Measurements from ENCODE around the gene VGLL2. TPM values are rescaled to one million over a fixed set of nuclear protein-coding genes. Genes with fewer than 3 reads are reported as not detected.

The VGLL2 gene
- polyA plus RNA-seq, 1 experiment = not detected

- no peak for TF ChIP-seq CTCF (IDR thresholded peaks at IDR 0.05; ENCODE audit: low read depth, low read length)
- no peak overlapping the region for H3K4me3 ChIP-seq (ENCODE audit: low read depth, low read length)
- DNase-seq (ENCODE audit: low read depth, low spot score) = no peak
- ChIA-PET POLR2A (no interaction called here), CTCF (no interaction called here)
- no peaks in the 10 kb centered on the region for H3K9me3 ChIP-seq (ENCODE audit: control insufficient read depth, insufficient read depth, low read length)
- H3K27ac ChIP-seq (ENCODE audit: low read depth, low read length) = no peak overlapping the region
- H3K27me3 ChIP-seq (ENCODE audit: control insufficient read depth, insufficient read depth, low read length) = peaks cover 69% of the 10 kb centered on the region
Observed at GRCh38 chr6:117270843-117271507, 5.6 kb downstream of the VGLL2 start.

GRCh38 chr6:117272032-117272866 is 6.9 kb downstream of the VGLL2 start:
- TF ChIP-seq CTCF (IDR thresholded peaks at IDR 0.05; ENCODE audit: low read depth, low read length) = no peak
- DNase-seq (ENCODE audit: low read depth, low spot score) = no peak
- peaks cover 57% of the 10 kb centered on the region for H3K27me3 ChIP-seq (ENCODE audit: control insufficient read depth, insufficient read depth, low read length)
- H3K9me3 ChIP-seq (ENCODE audit: control insufficient read depth, insufficient read depth, low read length) = no peaks in the 10 kb centered on the region
- ChIA-PET CTCF (no interaction called here), POLR2A (no interaction called here)
- H3K27ac ChIP-seq (ENCODE audit: low read depth, low read length) = no peak overlapping the region
- H3K4me3 ChIP-seq (ENCODE audit: low read depth, low read length) = no peak overlapping the region

- peaks cover 51% of the 10 kb centered on the region for H3K27me3 ChIP-seq (ENCODE audit: control insufficient read depth, insufficient read depth, low read length)
- POLR2A ChIA-PET = no interaction called here
- no peak for DNase-seq (ENCODE audit: low read depth, low spot score)
- H3K27ac ChIP-seq (ENCODE audit: low read depth, low read length) = no peak overlapping the region
- no peak for TF ChIP-seq CTCF (IDR thresholded peaks at IDR 0.05; ENCODE audit: low read depth, low read length)
- H3K4me3 ChIP-seq (ENCODE audit: low read depth, low read length) = no peak overlapping the region
- CTCF ChIA-PET = interaction anchor here (0.6 kb wide), 1 partner anchor 177 kb away, joined by 6 read pairs; no protein-coding TSS in a partner anchor
- H3K9me3 ChIP-seq (ENCODE audit: control insufficient read depth, insufficient read depth, low read length) = no peaks in the 10 kb centered on the region
Observed at GRCh38 chr6:117272891-117273290, 7.5 kb downstream of the VGLL2 start.

GRCh38 chr6:117275205-117275604 is 9.8 kb downstream of the VGLL2 start:
- TF ChIP-seq CTCF (IDR thresholded peaks at IDR 0.05; ENCODE audit: low read depth, low read length) = no peak
- POLR2A ChIA-PET = no interaction called here
- no peak overlapping the region for H3K27ac ChIP-seq (ENCODE audit: low read depth, low read length)
- CTCF ChIA-PET = no interaction called here
- H3K4me3 ChIP-seq (ENCODE audit: low read depth, low read length) = no peak overlapping the region
- no peak for DNase-seq (ENCODE audit: low read depth, low spot score)
- H3K27me3 ChIP-seq (ENCODE audit: control insufficient read depth, insufficient read depth, low read length) = peaks cover 28% of the 10 kb centered on the region
- H3K9me3 ChIP-seq (ENCODE audit: control insufficient read depth, insufficient read depth, low read length) = no peaks in the 10 kb centered on the region

- no peak for DNase-seq (ENCODE audit: low read depth, low spot score)
- H3K27ac ChIP-seq (ENCODE audit: low read depth, low read length) = no peak overlapping the region
- ChIA-PET CTCF (no interaction called here), POLR2A (no interaction called here)
- H3K4me3 ChIP-seq (ENCODE audit: low read depth, low read length) = no peak overlapping the region
- H3K9me3 ChIP-seq (ENCODE audit: control insufficient read depth, insufficient read depth, low read length) = no peaks in the 10 kb centered on the region
- H3K27me3 ChIP-seq (ENCODE audit: control insufficient read depth, insufficient read depth, low read length) = peaks cover 25% of the 10 kb centered on the region
- TF ChIP-seq CTCF (IDR thresholded peaks at IDR 0.05; ENCODE audit: low read depth, low read length) = no peak
Observed at GRCh38 chr6:117275711-117276110, 10.4 kb downstream of the VGLL2 start.
